PFSK-1 (cell line): ENCODE results near the gene MAGI2.

ENCODE experiments used
- FOXP2 ChIP-seq: optimal IDR thresholded peaks from 2 replicates; pipeline ENCODE3; 2011; ENCODE audit warnings: borderline replicate concordance, control low read depth, inconsistent platforms; ENCODE audit not compliant: insufficient read depth; ENCODE audit errors: extremely low read length, extremely low read depth
- POLR2AphosphoS5 ChIP-seq: IDR thresholded peaks from 2 replicates; pipeline ENCODE4 v1.6.1; 2012; ENCODE audit warnings: low read depth, mild to moderate bottlenecking, control low read depth, low read length, moderate library complexity
- REST ChIP-seq, 2 experiments: IDR thresholded peaks; 2 replicates each; pipeline versions ENCODE4 v1.6.1 to v1.8.0; 2011 to 2012; ENCODE audit warnings: low read depth in 2 of 2, low read length in 2 of 2, control low read depth in 1 of 2, inconsistent platforms in 1 of 2, mild to moderate bottlenecking in 1 of 2, moderate library complexity in 1 of 2; ENCODE audit not compliant: insufficient read depth in 1 of 2
- SIN3A ChIP-seq: IDR thresholded peaks from 2 replicates; pipeline ENCODE4 v1.6.1; 2012; ENCODE audit warnings: mild to moderate bottlenecking, low read length, moderate library complexity, borderline replicate concordance; ENCODE audit not compliant: insufficient read depth
- TAF1 ChIP-seq: IDR thresholded peaks from 2 replicates; pipeline ENCODE4 v1.6.1; 2012; ENCODE audit warnings: low read length, control low read depth, borderline replicate concordance; ENCODE audit not compliant: insufficient read depth

Gene MAGI2

GRCh38 chr7:78607099-78607498, 846.4 kb downstream of the MAGI2 start:
- TF ChIP-seq FOXP2 (no peak), SIN3A (no peak), POLR2AphosphoS5 (no peak), REST (IDR thresholded peaks at IDR 0.05; ENCODE audit: insufficient read depth in 1 of 2, low read depth in 2 of 2, low read length in 2 of 2) (no peak)

- no peak for TF ChIP-seq POLR2AphosphoS5
- TF ChIP-seq REST (IDR thresholded peaks at IDR 0.05; ENCODE audit: insufficient read depth in 1 of 2, low read depth in 2 of 2, low read length in 2 of 2): no peak
- no peak for TF ChIP-seq SIN3A
- no peak for TF ChIP-seq FOXP2
- no peak for TF ChIP-seq TAF1
These were observed 848.3 kb downstream of the MAGI2 start for GRCh38 chr7:78605119-78605518.

- TF ChIP-seq POLR2AphosphoS5 (no peak), REST (IDR thresholded peaks at IDR 0.05; ENCODE audit: insufficient read depth in 1 of 2, low read depth in 2 of 2, low read length in 2 of 2) (no peak), TAF1 (no peak), FOXP2 (no peak), SIN3A (no peak)
These were observed 851.7 kb downstream of the MAGI2 start for GRCh38 chr7:78601728-78602127.

GRCh38 chr7:78594156-78594555, 859.3 kb downstream of the MAGI2 start:
- TF ChIP-seq TAF1 (no peak), FOXP2 (no peak), POLR2AphosphoS5 (no peak), SIN3A (no peak), REST (IDR thresholded peaks at IDR 0.05; ENCODE audit: insufficient read depth in 1 of 2, low read depth in 2 of 2, low read length in 2 of 2) (no peak)

GRCh38 chr7:78588393-78588792, 865.1 kb downstream of the MAGI2 start:
- no peak for TF ChIP-seq REST (IDR thresholded peaks at IDR 0.05; ENCODE audit: insufficient read depth in 1 of 2, low read depth in 2 of 2, low read length in 2 of 2)
- TF ChIP-seq FOXP2: no peak
